ENCODE data around the gene MCUR1. TPM values are rescaled to one million over a fixed set of nuclear protein-coding genes. Genes with fewer than 3 reads are reported as not detected.

MCUR1 gene
- total RNA-seq, 1 experiment from 2014 or later, result 35.4 TPM

GRCh38 chr6:13831615-13832014 is 17.3 kb upstream of the MCUR1 start:
- Histone ChIP-seq H3K56ac (ENCODE audit: insufficient read length, low read depth, low read length) (no peak overlapping the region), H2BK120ac (ENCODE audit: low read depth, low read length, poor library complexity, severe bottlenecking) (no peak overlapping the region), H2AFZ (ENCODE audit: low read length) (no peak overlapping the region), H2BK15ac (ENCODE audit: low read depth, low read length) (no peak overlapping the region), H2AK5ac (ENCODE audit: insufficient read length, low read length) (no peak overlapping the region), H3K23ac (ENCODE audit: insufficient read length, low read depth, low read length) (no peak overlapping the region), H3K79me2 (ENCODE audit: insufficient read depth, low read length) (no peaks in the 10 kb centered on the region), H4K91ac (ENCODE audit: insufficient read length, low read depth, low read length) (no peak overlapping the region), H3K18ac (ENCODE audit: insufficient read length, low read depth, low read length) (no peak overlapping the region), H3K23me2 (ENCODE audit: insufficient read length, low read depth, low read length, poor library complexity, severe bottlenecking) (no peaks in the 10 kb centered on the region), H3K4me1 (ENCODE audit: insufficient read depth, low read length) (no peaks in the 10 kb centered on the region), H3K9me3 (ENCODE audit: control insufficient read depth, low read depth, low read length) (no peaks in the 10 kb centered on the region), H4K5ac (ENCODE audit: insufficient read length, low read depth, low read length) (no peak overlapping the region), H3K27me3 (ENCODE audit: insufficient read depth, low read length) (no peaks in the 10 kb centered on the region), H3K27ac (ENCODE audit: insufficient read length, low read depth, low read length) (no peak overlapping the region), H2BK12ac (ENCODE audit: insufficient read length, low read depth, low read length) (no peak overlapping the region), H4K8ac (replicated peaks; ENCODE audit: insufficient read length, low read depth, low read length) (no peak overlapping the region), H3K14ac (ENCODE audit: insufficient read depth, low read length) (no peak overlapping the region), H3K4ac (ENCODE audit: low read depth, low read length) (no peak overlapping the region), H3K79me1 (ENCODE audit: insufficient read depth, low read depth, low read length, poor library complexity, severe bottlenecking) (no peaks in the 10 kb centered on the region), H3T11ph (ENCODE audit: low read length) (no peak overlapping the region), H3K4me2 (ENCODE audit: insufficient read depth, insufficient read length, low read length) (no peak overlapping the region), H3K9ac (ENCODE audit: extremely low read depth, insufficient read length, low read length) (no peak overlapping the region), H2BK5ac (ENCODE audit: insufficient read length, low read length) (no peak overlapping the region), H4K20me1 (ENCODE audit: control insufficient read depth, insufficient read depth, insufficient read length) (no peaks in the 10 kb centered on the region), H2BK20ac (ENCODE audit: low read depth, low read length, poor library complexity, severe bottlenecking) (no peak overlapping the region)
- WGBS (ENCODE audit: extremely low coverage, insufficient read length, low lambda C conversion rate), result no CpG with 5 or more reads among the region's 7 CpGs
- Mint-ChIP-seq H3K4me1 (no peaks in the 10 kb centered on the region), H3K9me3 (peaks cover 10 to 25% of the 10 kb centered on the region in 2 experiments), H3K27ac (no peak overlapping the region), H3K36me3 (ENCODE audit: insufficient read depth in 1 of 3, low read depth in 3 of 3) (peaks cover 4 to 14% (median 7%) of the 10 kb centered on the region in 3 experiments; a peak in 5 of 7 replicates), H3K27me3 (ENCODE audit: low read depth) (peaks cover 3% of the 10 kb centered on the region; the same call in 1 of the 2 replicates), H3K4me3 (no peak overlapping the region)
- no peak for TF ChIP-seq CTCF (conservative IDR thresholded peaks at IDR 0.05)
- DNase-seq, result no peak
